HEK293T (cell line): ENCODE results near the gene MYL6B.

Experiments
- ELF4 ChIP-seq: fragments of 450-650 bp; IDR thresholded peaks from 2 replicates; pipeline ENCODE4 v1.6.1; 2017; ENCODE audit warnings: antibody characterized with exemption
- SP1 ChIP-seq: fragments of 450-650 bp; IDR thresholded peaks from 2 replicates; pipeline ENCODE4 v1.6.1; 2017
- SUZ12 ChIP-seq: fragments of 450-650 bp; IDR thresholded peaks from 2 replicates; pipeline ENCODE4 v1.6.1; 2016; ENCODE audit warnings: mild to moderate bottlenecking

GRCh38 chr12:56121204-56121870 is 31.1 kb upstream of the MYL6B start:
- TF ChIP-seq SP1: no peak
- TF ChIP-seq SUZ12: no peak
- no peak for TF ChIP-seq ELF4
